Measurements from ENCODE around the gene ZBTB25. TPM values are rescaled to one million over a fixed set of nuclear protein-coding genes. Genes with fewer than 3 reads are reported as not detected.

Gene ZBTB25
- total RNA-seq, 1 experiment from 2014 or later: 19.0 TPM

DNA sequence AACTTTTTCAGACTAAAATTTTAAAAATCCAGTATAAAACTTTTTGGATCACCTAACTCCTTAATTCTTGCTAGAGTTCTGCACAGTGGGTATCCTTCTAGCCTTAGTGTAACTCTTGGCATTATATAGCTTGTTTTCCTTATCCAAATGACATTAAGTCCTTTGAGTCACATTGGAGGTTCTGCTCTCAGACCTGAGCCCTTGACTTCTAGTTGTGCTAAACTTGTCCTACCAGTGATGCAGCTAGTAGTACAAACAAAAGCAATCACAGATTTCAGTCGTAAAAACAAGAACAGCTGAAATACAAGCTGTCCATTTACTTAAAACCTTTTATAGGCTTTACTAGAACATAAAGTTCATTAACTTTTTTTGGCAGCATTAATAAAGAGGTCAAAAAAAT is 11.4 kb upstream of the ZBTB25 start:
- H4K20me1 ChIP-seq (ENCODE audit: insufficient read depth): 0 out of 2 replicates have a peak, but pooled peaks cover 3% of the 10 kb centered on the region
- ATAC-seq: no peak
- CTCF ChIA-PET: no interaction called here

More for the DNA sequence above, 11.4 kb upstream of the ZBTB25 start:
- H3K9me2 ChIP-seq (ENCODE audit: insufficient read depth): no peaks in the 10 kb centered on the region
- no peak overlapping the region for H3K4me2 ChIP-seq (ENCODE audit: low read length)
- H3K27me3 ChIP-seq (ENCODE audit: insufficient read depth, low read length): no peaks in the 10 kb centered on the region
- DNase-seq (ENCODE audit: low read depth, low spot score): no peak
- H3K4me1 ChIP-seq (ENCODE audit: control insufficient read depth in 1 of 2, insufficient read depth in 2 of 2, low read length in 2 of 2): peaks cover 9 to 13% of the 10 kb centered on the region in 2 experiments; a peak in 3 of 4 replicates
- ChIA-PET RAD21 (ENCODE audit: low non-redundant PET in 1 of 2, low total read pairs in 2 of 2, uncharacterized antibody in 2 of 2, unreplicated experiment in 2 of 2) (no interaction called here), POLR2A (no interaction called here)
- H3K9ac ChIP-seq (ENCODE audit: low read length): no peak overlapping the region
- H2AFZ ChIP-seq (ENCODE audit: low read depth, low read length, poor library complexity, severe bottlenecking): no peak overlapping the region
- H3K27ac ChIP-seq (ENCODE audit: low read depth, low read length): no peak overlapping the region
- H3K4me3 ChIP-seq (replicated peaks in 1 of 2; ENCODE audit: low read depth in 1 of 2, low read length in 2 of 2): no peak overlapping the region
- TF ChIP-seq, protein P1, sequence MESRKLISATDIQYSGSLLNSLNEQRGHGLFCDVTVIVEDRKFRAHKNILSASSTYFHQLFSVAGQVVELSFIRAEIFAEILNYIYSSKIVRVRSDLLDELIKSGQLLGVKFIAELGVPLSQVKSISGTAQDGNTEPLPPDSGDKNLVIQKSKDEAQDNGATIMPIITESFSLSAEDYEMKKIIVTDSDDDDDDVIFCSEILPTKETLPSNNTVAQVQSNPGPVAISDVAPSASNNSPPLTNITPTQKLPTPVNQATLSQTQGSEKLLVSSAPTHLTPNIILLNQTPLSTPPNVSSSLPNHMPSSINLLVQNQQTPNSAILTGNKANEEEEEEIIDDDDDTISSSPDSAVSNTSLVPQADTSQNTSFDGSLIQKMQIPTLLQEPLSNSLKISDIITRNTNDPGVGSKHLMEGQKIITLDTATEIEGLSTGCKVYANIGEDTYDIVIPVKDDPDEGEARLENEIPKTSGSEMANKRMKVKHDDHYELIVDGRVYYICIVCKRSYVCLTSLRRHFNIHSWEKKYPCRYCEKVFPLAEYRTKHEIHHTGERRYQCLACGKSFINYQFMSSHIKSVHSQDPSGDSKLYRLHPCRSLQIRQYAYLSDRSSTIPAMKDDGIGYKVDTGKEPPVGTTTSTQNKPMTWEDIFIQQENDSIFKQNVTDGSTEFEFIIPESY (IDR thresholded peaks at IDR 0.05; ENCODE audit: extremely low read depth, insufficient replicate concordance, low read length): no peak
- no peak for TF ChIP-seq POLR2AphosphoS5 (IDR thresholded peaks at IDR 0.05; ENCODE audit: low read depth, low read length)
- no peak for TF ChIP-seq POLR2A (IDR thresholded peaks at IDR 0.05; ENCODE audit: borderline replicate concordance, extremely low read depth, insufficient read depth, insufficient read length)
- TF ChIP-seq EZH2 (IDR thresholded peaks at IDR 0.05): no peak
- TF ChIP-seq, protein P2, sequence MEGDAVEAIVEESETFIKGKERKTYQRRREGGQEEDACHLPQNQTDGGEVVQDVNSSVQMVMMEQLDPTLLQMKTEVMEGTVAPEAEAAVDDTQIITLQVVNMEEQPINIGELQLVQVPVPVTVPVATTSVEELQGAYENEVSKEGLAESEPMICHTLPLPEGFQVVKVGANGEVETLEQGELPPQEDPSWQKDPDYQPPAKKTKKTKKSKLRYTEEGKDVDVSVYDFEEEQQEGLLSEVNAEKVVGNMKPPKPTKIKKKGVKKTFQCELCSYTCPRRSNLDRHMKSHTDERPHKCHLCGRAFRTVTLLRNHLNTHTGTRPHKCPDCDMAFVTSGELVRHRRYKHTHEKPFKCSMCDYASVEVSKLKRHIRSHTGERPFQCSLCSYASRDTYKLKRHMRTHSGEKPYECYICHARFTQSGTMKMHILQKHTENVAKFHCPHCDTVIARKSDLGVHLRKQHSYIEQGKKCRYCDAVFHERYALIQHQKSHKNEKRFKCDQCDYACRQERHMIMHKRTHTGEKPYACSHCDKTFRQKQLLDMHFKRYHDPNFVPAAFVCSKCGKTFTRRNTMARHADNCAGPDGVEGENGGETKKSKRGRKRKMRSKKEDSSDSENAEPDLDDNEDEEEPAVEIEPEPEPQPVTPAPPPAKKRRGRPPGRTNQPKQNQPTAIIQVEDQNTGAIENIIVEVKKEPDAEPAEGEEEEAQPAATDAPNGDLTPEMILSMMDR (IDR thresholded peaks at IDR 0.05 in 2 of 3, conservative IDR thresholded peaks at IDR 0.05 in 1 of 3; ENCODE audit: borderline replicate concordance in 1 of 3, insufficient read depth in 1 of 3, low read depth in 2 of 3, low read length in 2 of 3): no peak
- TF ChIP-seq, protein P3, sequence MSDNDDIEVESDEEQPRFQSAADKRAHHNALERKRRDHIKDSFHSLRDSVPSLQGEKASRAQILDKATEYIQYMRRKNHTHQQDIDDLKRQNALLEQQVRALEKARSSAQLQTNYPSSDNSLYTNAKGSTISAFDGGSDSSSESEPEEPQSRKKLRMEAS (IDR thresholded peaks at IDR 0.05): no peak
- no peak for TF ChIP-seq SP1 (IDR thresholded peaks at IDR 0.05; ENCODE audit: low read depth)
- TF ChIP-seq EZH2phosphoT487 (IDR thresholded peaks at IDR 0.05; ENCODE audit: borderline replicate concordance): no peak
- no peak for TF ChIP-seq ELF1 (IDR thresholded peaks at IDR 0.05; ENCODE audit: borderline replicate concordance, low read depth)
- no peaks in the 10 kb centered on the region for H3K9me3 ChIP-seq (ENCODE audit: control insufficient read depth in 1 of 2, insufficient read depth in 1 of 2, low read depth in 1 of 2, low read length in 2 of 2)
- BruUV-seq (replicated peaks): no TSS peak
- H3K79me2 ChIP-seq (ENCODE audit: insufficient read depth, low read length): peaks cover 79% of the 10 kb centered on the region
- intact Hi-C loops (cut with micrococcal nuclease): loop anchor here (10.0 kb wide), 1 partner anchor 120 kb away; no protein-coding TSS in a partner anchor
- no peaks in the 10 kb centered on the region for H3K36me3 ChIP-seq (ENCODE audit: control insufficient read depth in 1 of 2, insufficient read depth in 2 of 2, low read length in 2 of 2)

Data from HCT116 (cell line).